ENCODE results near the gene PDYN. TPM values are rescaled to one million over a fixed set of nuclear protein-coding genes. Genes with fewer than 3 reads are reported as not detected.

The PDYN gene
- total RNA-seq, 1 donor from 2014 or later, result 0.30 TPM

- no peaks in the 10 kb centered on the region for H3K27me3 Mint-ChIP-seq (ENCODE audit: insufficient read depth, low read depth)
- peaks cover 8% of the 10 kb centered on the region for H3K4me1 Mint-ChIP-seq
- Histone ChIP-seq H3K4me1 (peaks cover 4% of the 10 kb centered on the region), H3K27ac (no peak overlapping the region), H4K20me1 (ENCODE audit: low read depth) (no peaks in the 10 kb centered on the region), H3K9me3 (ENCODE audit: low read depth) (no peaks in the 10 kb centered on the region), H3K79me2 (ENCODE audit: low read depth) (no peaks in the 10 kb centered on the region), H3K9ac (no peak overlapping the region), H3K4me3 (no peak overlapping the region), H2AFZ (replicated peaks) (no peak overlapping the region), H3K27me3 (peaks cover under 1% of the 10 kb centered on the region), H3K36me3 (no peaks in the 10 kb centered on the region), H3F3A (ENCODE audit: low read depth) (peaks cover 6% of the 10 kb centered on the region), H3K4me2 (no peak overlapping the region)
- H3K27ac Mint-ChIP-seq, result no peak overlapping the region
- no peaks in the 10 kb centered on the region for H3K9me3 Mint-ChIP-seq
- TF ChIP-seq EZH2phosphoT487 (IDR thresholded peaks at IDR 0.05) (no peak), CTCF (IDR thresholded peaks at IDR 0.05) (no peak), EZH2 (IDR thresholded peaks at IDR 0.05) (no peak)
- no peak overlapping the region for H3K4me3 Mint-ChIP-seq
- H3K36me3 Mint-ChIP-seq, result no peaks in the 10 kb centered on the region
- DNase-seq (ENCODE audit: low spot score), result no peak
These were observed 35.4 kb downstream of the PDYN start for GRCh38 chr20:1958426-1958825.

GRCh38 chr20:1955217-1955616 lies 38.6 kb downstream of the PDYN start:
- H3K4me3 Mint-ChIP-seq, result no peak overlapping the region
- no peak overlapping the region for H3K27ac Mint-ChIP-seq
- no peaks in the 10 kb centered on the region for H3K9me3 Mint-ChIP-seq
- H3K27me3 Mint-ChIP-seq (ENCODE audit: insufficient read depth, low read depth), result peaks cover 2% of the 10 kb centered on the region
- H3K4me1 ChIP-seq, result peaks cover 20% of the 10 kb centered on the region
- DNase-seq (ENCODE audit: low spot score), result peak; percentile 25
- H3K9me3 ChIP-seq (ENCODE audit: low read depth), result no peaks in the 10 kb centered on the region
- no peaks in the 10 kb centered on the region for H3K27me3 ChIP-seq
- no peaks in the 10 kb centered on the region for H4K20me1 ChIP-seq (ENCODE audit: low read depth)
- H2AFZ ChIP-seq (replicated peaks), result no peak overlapping the region
- TF ChIP-seq EZH2 (IDR thresholded peaks at IDR 0.05) (no peak), EZH2phosphoT487 (IDR thresholded peaks at IDR 0.05) (no peak), CTCF (IDR thresholded peaks at IDR 0.05) (no peak)
- H3K36me3 Mint-ChIP-seq, result no peaks in the 10 kb centered on the region
- peaks cover 14% of the 10 kb centered on the region for H3F3A ChIP-seq (ENCODE audit: low read depth)
- no peaks in the 10 kb centered on the region for H3K36me3 ChIP-seq
- H3K27ac ChIP-seq, result no peak overlapping the region
- peaks cover 23% of the 10 kb centered on the region for H3K4me1 Mint-ChIP-seq
- no peaks in the 10 kb centered on the region for H3K79me2 ChIP-seq (ENCODE audit: low read depth)
- no peak overlapping the region for H3K9ac ChIP-seq
- H3K4me3 ChIP-seq, result no peak overlapping the region
- H3K4me2 ChIP-seq, result no peak overlapping the region

- Histone ChIP-seq H3K79me2 (ENCODE audit: low read depth) (no peaks in the 10 kb centered on the region), H4K20me1 (ENCODE audit: low read depth) (no peaks in the 10 kb centered on the region), H3F3A (ENCODE audit: low read depth) (peaks cover 30% of the 10 kb centered on the region), H2AFZ (replicated peaks) (no peak overlapping the region), H3K9ac (no peak overlapping the region), H3K36me3 (no peaks in the 10 kb centered on the region), H3K4me3 (no peak overlapping the region), H3K4me1 (peaks cover 36% of the 10 kb centered on the region), H3K9me3 (ENCODE audit: low read depth) (no peaks in the 10 kb centered on the region), H3K4me2 (no peak overlapping the region), H3K27me3 (no peaks in the 10 kb centered on the region), H3K27ac (no peak overlapping the region)
- Mint-ChIP-seq H3K4me3 (no peak overlapping the region), H3K27me3 (ENCODE audit: insufficient read depth, low read depth) (peaks cover 2% of the 10 kb centered on the region), H3K4me1 (peaks cover 39% of the 10 kb centered on the region), H3K36me3 (no peaks in the 10 kb centered on the region), H3K9me3 (no peaks in the 10 kb centered on the region), H3K27ac (no peak overlapping the region)
- DNase-seq (ENCODE audit: low spot score), result no peak
- TF ChIP-seq EZH2 (IDR thresholded peaks at IDR 0.05) (no peak), CTCF (IDR thresholded peaks at IDR 0.05) (no peak), EZH2phosphoT487 (IDR thresholded peaks at IDR 0.05) (no peak)
These were observed 40.2 kb downstream of the PDYN start for GRCh38 chr20:1953621-1954020.
